Measurements from ENCODE around the gene FGF12. TPM values are rescaled to one million over a fixed set of nuclear protein-coding genes. Genes with fewer than 3 reads are reported as not detected.

FGF12 gene
- total RNA-seq, 1 experiment from 2014 or later: 0.51 TPM

DNA sequence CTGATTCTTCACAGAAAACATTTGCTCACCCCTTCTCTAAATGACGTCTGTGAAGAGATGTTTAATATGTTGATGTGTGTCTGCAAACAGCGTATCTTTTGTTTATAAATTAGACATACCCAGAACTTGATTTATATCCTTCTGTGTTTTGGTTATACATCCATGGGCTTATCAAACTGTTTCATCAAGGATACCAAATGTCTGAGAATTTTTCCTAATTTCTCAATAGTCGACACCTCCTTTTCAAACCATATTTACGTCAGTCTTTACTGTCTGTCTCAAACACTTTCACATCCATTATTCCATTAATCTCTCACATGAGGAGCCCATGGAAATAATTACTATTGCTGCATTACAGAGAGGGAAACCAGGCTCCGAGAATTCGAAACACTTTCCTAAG is 85.4 kb downstream of the FGF12 start:
- ATAC-seq: no peak
- in situ Hi-C loops (cut with HindIII; ENCODE audit: low pct_unique_long_range_greater_than_20kb, low sequenced_read_pairs): no loop called here
- BruUV-seq (replicated peaks): no TSS peak
- intact Hi-C loops (cut with micrococcal nuclease; ENCODE audit: unreplicated experiment): no loop called here
- Histone ChIP-seq H3K9me3 (ENCODE audit: control insufficient read depth, insufficient read depth, low read depth, low read length) (no peaks in the 10 kb centered on the region), H3K4me1 (ENCODE audit: control insufficient read depth, insufficient read depth, low read length) (no peaks in the 10 kb centered on the region), H3K4me3 (ENCODE audit: low read depth in 2 of 2, low read length in 2 of 2) (no peak overlapping the region), H3K27ac (ENCODE audit: low read length) (no peak overlapping the region), H3K36me3 (ENCODE audit: control insufficient read depth, insufficient read depth, low read length) (no peaks in the 10 kb centered on the region), H3K27me3 (ENCODE audit: control insufficient read depth, insufficient read depth, low read length) (no peaks in the 10 kb centered on the region)
- no peak for DNase-seq (ENCODE audit: low read depth, low spot score)
- TF ChIP-seq SIN3A (IDR thresholded peaks at IDR 0.05; ENCODE audit: borderline replicate concordance, insufficient read depth, low read depth, low read length) (no peak), POLR2AphosphoS5 (IDR thresholded peaks at IDR 0.05; ENCODE audit: low read depth, low read length) (no peak), TCF7L2 (IDR thresholded peaks at IDR 0.05; ENCODE audit: low read depth, low read length) (no peak)
- TF ChIP-seq, protein P1, sequence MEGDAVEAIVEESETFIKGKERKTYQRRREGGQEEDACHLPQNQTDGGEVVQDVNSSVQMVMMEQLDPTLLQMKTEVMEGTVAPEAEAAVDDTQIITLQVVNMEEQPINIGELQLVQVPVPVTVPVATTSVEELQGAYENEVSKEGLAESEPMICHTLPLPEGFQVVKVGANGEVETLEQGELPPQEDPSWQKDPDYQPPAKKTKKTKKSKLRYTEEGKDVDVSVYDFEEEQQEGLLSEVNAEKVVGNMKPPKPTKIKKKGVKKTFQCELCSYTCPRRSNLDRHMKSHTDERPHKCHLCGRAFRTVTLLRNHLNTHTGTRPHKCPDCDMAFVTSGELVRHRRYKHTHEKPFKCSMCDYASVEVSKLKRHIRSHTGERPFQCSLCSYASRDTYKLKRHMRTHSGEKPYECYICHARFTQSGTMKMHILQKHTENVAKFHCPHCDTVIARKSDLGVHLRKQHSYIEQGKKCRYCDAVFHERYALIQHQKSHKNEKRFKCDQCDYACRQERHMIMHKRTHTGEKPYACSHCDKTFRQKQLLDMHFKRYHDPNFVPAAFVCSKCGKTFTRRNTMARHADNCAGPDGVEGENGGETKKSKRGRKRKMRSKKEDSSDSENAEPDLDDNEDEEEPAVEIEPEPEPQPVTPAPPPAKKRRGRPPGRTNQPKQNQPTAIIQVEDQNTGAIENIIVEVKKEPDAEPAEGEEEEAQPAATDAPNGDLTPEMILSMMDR (IDR thresholded peaks at IDR 0.05): no peak
- TF ChIP-seq, protein P2, sequence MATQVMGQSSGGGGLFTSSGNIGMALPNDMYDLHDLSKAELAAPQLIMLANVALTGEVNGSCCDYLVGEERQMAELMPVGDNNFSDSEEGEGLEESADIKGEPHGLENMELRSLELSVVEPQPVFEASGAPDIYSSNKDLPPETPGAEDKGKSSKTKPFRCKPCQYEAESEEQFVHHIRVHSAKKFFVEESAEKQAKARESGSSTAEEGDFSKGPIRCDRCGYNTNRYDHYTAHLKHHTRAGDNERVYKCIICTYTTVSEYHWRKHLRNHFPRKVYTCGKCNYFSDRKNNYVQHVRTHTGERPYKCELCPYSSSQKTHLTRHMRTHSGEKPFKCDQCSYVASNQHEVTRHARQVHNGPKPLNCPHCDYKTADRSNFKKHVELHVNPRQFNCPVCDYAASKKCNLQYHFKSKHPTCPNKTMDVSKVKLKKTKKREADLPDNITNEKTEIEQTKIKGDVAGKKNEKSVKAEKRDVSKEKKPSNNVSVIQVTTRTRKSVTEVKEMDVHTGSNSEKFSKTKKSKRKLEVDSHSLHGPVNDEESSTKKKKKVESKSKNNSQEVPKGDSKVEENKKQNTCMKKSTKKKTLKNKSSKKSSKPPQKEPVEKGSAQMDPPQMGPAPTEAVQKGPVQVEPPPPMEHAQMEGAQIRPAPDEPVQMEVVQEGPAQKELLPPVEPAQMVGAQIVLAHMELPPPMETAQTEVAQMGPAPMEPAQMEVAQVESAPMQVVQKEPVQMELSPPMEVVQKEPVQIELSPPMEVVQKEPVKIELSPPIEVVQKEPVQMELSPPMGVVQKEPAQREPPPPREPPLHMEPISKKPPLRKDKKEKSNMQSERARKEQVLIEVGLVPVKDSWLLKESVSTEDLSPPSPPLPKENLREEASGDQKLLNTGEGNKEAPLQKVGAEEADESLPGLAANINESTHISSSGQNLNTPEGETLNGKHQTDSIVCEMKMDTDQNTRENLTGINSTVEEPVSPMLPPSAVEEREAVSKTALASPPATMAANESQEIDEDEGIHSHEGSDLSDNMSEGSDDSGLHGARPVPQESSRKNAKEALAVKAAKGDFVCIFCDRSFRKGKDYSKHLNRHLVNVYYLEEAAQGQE (IDR thresholded peaks at IDR 0.05; ENCODE audit: insufficient read depth in 1 of 2, low read depth in 2 of 2, low read length in 1 of 2): no peak
- ChIA-PET CTCF (no interaction called here), POLR2A (no interaction called here)

DNA sequence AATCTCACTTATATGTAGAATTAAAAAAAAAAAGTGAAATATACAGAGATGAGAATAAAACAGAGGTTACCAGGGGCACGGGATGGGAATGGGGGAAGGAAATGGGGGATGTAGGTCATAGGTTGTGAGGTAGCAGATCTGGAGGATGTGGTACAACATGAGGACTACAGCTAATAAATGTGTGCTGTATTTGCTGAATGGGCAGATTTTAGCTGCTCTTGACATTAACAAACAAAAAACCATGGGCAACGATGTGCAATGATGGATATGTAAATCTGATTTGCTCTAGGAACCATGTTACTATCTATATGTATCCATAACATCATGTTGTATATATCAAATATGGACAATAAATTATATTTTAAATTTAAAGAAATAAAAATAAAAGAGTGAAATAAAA is 87.4 kb downstream of the FGF12 start:
- Histone ChIP-seq H3K4me3 (ENCODE audit: low read depth in 2 of 2, low read length in 2 of 2) (no peak overlapping the region), H3K27me3 (ENCODE audit: control insufficient read depth, insufficient read depth, low read length) (no peaks in the 10 kb centered on the region), H3K9me3 (ENCODE audit: control insufficient read depth, insufficient read depth, low read depth, low read length) (no peaks in the 10 kb centered on the region), H3K36me3 (ENCODE audit: control insufficient read depth, insufficient read depth, low read length) (no peaks in the 10 kb centered on the region), H3K4me1 (ENCODE audit: control insufficient read depth, insufficient read depth, low read length) (no peaks in the 10 kb centered on the region), H3K27ac (ENCODE audit: low read length) (no peak overlapping the region)
- CTCF ChIA-PET: no interaction called here
- in situ Hi-C loops (cut with HindIII; ENCODE audit: low pct_unique_long_range_greater_than_20kb, low sequenced_read_pairs): no loop called here
- no peak for TF ChIP-seq SIN3A (IDR thresholded peaks at IDR 0.05; ENCODE audit: borderline replicate concordance, insufficient read depth, low read depth, low read length)
- TF ChIP-seq TCF7L2 (IDR thresholded peaks at IDR 0.05; ENCODE audit: low read depth, low read length): no peak
- no peak for TF ChIP-seq POLR2AphosphoS5 (IDR thresholded peaks at IDR 0.05; ENCODE audit: low read depth, low read length)
- TF ChIP-seq, protein P2 (IDR thresholded peaks at IDR 0.05; ENCODE audit: insufficient read depth in 1 of 2, low read depth in 2 of 2, low read length in 1 of 2): no peak
- TF ChIP-seq, protein P1 (IDR thresholded peaks at IDR 0.05): no peak
- DNase-seq (ENCODE audit: low read depth, low spot score) (no peak), ATAC-seq (no peak)
- POLR2A ChIA-PET: no interaction called here
- BruUV-seq (replicated peaks): no TSS peak
- intact Hi-C loops (cut with micrococcal nuclease; ENCODE audit: unreplicated experiment): no loop called here

Measured in Panc1 (cell line).